ENCODE data around the gene C13orf46. TPM values are rescaled to one million over a fixed set of nuclear protein-coding genes. Genes with fewer than 3 reads are reported as not detected.

Gene C13orf46
- total and polyA plus RNA-seq, 8 donors = 2.9 to 23.1 (median 10.6) TPM

- no peak overlapping the region for H3K4me3 ChIP-seq
- H3K27ac ChIP-seq = no peak overlapping the region
- FAIRE-seq (no peak), ATAC-seq (no peak), DNase-seq (peak in 1 of 6 donors; percentile 54)
- no peaks in the 10 kb centered on the region for H3K4me1 ChIP-seq
- no peak for TF ChIP-seq CTCF (IDR thresholded peaks at IDR 0.05)
- 84 to 87% methylated on average over 14 to 15 of the region's 15 CpGs for WGBS, 2 donors
- intact Hi-C loops (cut with DNase I) = no loop called here
- H3K27me3 ChIP-seq = no peaks in the 10 kb centered on the region
- H3K9me3 ChIP-seq = no peaks in the 10 kb centered on the region
- H3K36me3 ChIP-seq = no peaks in the 10 kb centered on the region
Observed at GRCh38 chr13:114005206-114005724, 31.4 kb upstream of the C13orf46 start.

DNA sequence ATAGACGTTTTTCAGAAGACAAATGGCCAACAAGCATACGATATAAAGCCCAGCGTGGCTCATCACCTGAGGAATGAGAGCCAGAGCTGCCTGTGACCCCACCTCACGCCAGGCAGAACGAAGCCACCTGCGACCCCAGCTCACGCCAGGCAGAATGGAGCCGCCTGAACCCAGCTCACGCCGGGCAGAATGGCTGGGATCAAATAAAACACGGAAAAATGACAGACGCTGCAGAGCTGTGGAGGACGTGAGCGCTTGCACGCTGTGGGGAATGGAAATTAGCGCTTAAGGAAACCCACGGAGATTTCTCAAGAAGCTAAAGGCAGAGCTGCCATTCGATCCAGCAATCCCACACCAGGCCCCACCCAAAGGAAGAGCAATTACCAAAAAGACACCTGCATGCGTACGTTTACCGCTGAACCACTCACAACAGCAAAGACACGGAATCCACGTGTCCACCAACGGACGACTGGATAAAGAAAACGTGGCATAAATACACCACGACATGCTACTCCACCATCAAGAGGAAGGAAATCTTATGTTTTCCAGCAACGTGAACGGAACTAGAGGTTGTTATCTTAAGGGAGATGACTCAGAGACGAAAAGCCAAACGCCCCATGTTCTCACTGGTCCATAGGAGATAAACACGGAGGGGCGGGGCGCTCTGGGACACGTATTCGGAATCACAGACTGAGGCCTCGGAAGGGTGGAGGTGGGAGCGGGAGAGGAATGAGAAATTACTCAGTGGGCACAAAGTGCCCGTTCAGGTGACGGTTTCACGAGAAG is 30.7 kb upstream of the C13orf46 start:
- Histone ChIP-seq H3K4me3 (no peak overlapping the region), H3K27me3 (no peaks in the 10 kb centered on the region), H3K27ac (no peak overlapping the region), H3K4me1 (no peaks in the 10 kb centered on the region), H3K36me3 (no peaks in the 10 kb centered on the region), H3K9me3 (no peaks in the 10 kb centered on the region)
- no peak for FAIRE-seq
- TF ChIP-seq CTCF (IDR thresholded peaks at IDR 0.05) = no peak
- 89% methylated on average over 41 of the region's 41 CpGs for WGBS, 2 donors
- peak in 1 of 6 donors; percentile 22 for DNase-seq
- intact Hi-C loops (cut with DNase I) = no loop called here
- ATAC-seq = peak in 2 of 4 donors; percentile 14 to 53

- no peaks in the 10 kb centered on the region for H3K9me3 ChIP-seq
- H3K27me3 ChIP-seq = no peaks in the 10 kb centered on the region
- no peak for TF ChIP-seq CTCF (IDR thresholded peaks at IDR 0.05)
- no peaks in the 10 kb centered on the region for H3K4me1 ChIP-seq
- H3K36me3 ChIP-seq = no peaks in the 10 kb centered on the region
- H3K27ac ChIP-seq = no peak overlapping the region
- DNase-seq = peak in 2 of 6 donors; percentile 7 to 45
- no peak for ATAC-seq
- intact Hi-C loops (cut with DNase I) = no loop called here
- no peak for FAIRE-seq
- no peak overlapping the region for H3K4me3 ChIP-seq
- 88 to 90% methylated on average over 24 of the region's 24 CpGs for WGBS, 2 donors
Observed at GRCh38 chr13:114002771-114003321, 29.0 kb upstream of the C13orf46 start.

DNA sequence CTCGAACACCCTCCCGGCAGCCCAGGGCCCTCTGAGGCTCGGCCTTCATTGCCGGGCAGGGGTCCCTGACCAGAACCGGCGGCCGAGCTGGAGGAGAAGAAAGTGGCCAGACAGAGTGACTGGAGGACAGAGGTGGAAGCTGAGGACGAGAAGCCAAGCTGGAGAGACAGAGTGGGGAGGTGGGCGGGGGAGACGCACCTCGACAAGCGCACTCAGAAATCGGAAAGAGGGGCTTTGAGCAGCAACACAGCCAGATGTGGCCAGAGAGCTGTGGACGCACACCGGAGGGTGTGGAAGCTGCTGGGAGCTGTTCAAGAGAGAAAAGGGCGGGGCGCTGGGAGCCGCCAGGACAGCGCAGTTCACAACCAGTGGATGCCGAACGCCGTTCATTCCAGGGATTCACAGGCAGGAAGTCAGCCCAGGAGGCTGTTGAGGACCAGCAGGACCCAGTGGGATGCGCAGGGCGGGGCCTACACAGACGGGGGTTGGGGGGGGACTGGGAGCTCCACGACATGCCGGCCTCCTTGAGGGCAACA is 28.2 kb upstream of the C13orf46 start:
- Histone ChIP-seq H3K4me1 (no peaks in the 10 kb centered on the region), H3K36me3 (no peaks in the 10 kb centered on the region), H3K4me3 (no peak overlapping the region), H3K27ac (no peak overlapping the region), H3K27me3 (no peaks in the 10 kb centered on the region), H3K9me3 (no peaks in the 10 kb centered on the region)
- DNase-seq = peak in 1 of 6 donors; percentile 53
- ATAC-seq = no peak
- no peak for FAIRE-seq
- intact Hi-C loops (cut with DNase I) = no loop called here
- TF ChIP-seq CTCF (IDR thresholded peaks at IDR 0.05) = no peak
- WGBS, 2 donors = 91 to 95% methylated on average over 27 of the region's 27 CpGs
